GM19240 (cell line): ENCODE results near the gene DUT.

Experiments
- DNase-seq: peaks from one replicate; pipeline ENCODE4 v3.0.0; 2011; ENCODE audit warnings: low spot score; ENCODE audit not compliant: insufficient read length

The DUT gene

GRCh38 chr15:48330105-48330785 is 984 bp upstream of the DUT start:
- no peak for DNase-seq

- no peak for DNase-seq
Measured at GRCh38 chr15:48331796-48332641, 790 bp downstream of the DUT start.

- no peak for DNase-seq
Measured at GRCh38 chr15:48332642-48333034, 1.4 kb downstream of the DUT start.

GRCh38 chr15:48333540-48333939 is 2.3 kb downstream of the DUT start:
- no peak for DNase-seq

- DNase-seq, result no peak
Measured at GRCh38 chr15:48334260-48334659, 3.0 kb downstream of the DUT start.

- DNase-seq, result no peak
Measured at GRCh38 chr15:48336940-48337339, 5.7 kb downstream of the DUT start.

GRCh38 chr15:48337607-48338006 is 6.4 kb downstream of the DUT start:
- no peak for DNase-seq

GRCh38 chr15:48340111-48340510 is 8.9 kb downstream of the DUT start:
- no peak for DNase-seq

- no peak for DNase-seq
Measured at GRCh38 chr15:48343865-48344264, 12.6 kb downstream of the DUT start.

GRCh38 chr15:48345516-48345915 is 14.3 kb downstream of the DUT start:
- DNase-seq, result no peak

- no peak for DNase-seq
Measured at GRCh38 chr15:48352474-48353072, 21.3 kb downstream of the DUT start.

- DNase-seq, result no peak
Measured at GRCh38 chr15:48354694-48355303, 23.6 kb downstream of the DUT start.

GRCh38 chr15:48355377-48355776 is 24.1 kb downstream of the DUT start:
- no peak for DNase-seq

- DNase-seq, result no peak
Measured at GRCh38 chr15:48358229-48359152, 27.3 kb downstream of the DUT start.

- no peak for DNase-seq
Measured at GRCh38 chr15:48360841-48361240, 29.6 kb downstream of the DUT start.

- no peak for DNase-seq
Measured at GRCh38 chr15:48361685-48362084, 30.5 kb downstream of the DUT start.

- no peak for DNase-seq
Measured at GRCh38 chr15:48363474-48363873, 32.2 kb downstream of the DUT start.

GRCh38 chr15:48365575-48365974 is 34.3 kb downstream of the DUT start:
- no peak for DNase-seq

GRCh38 chr15:48366584-48367312 is 35.5 kb downstream of the DUT start:
- no peak for DNase-seq

GRCh38 chr15:48367483-48367882 is 36.3 kb downstream of the DUT start:
- DNase-seq, result no peak
